Activated CD4-positive, alpha-beta T cell treated with anti-CD3 and anti-CD28 coated beads for 24 hours (primary cell): ENCODE measurements around the gene TMBIM1.
A peak's percentile ranks its signal among the peaks of the same experiment; 100 is the strongest.

Experiments
- DNase-seq, 2 donors: peaks; one replicate each; pipeline ENCODE4 v3.0.0-alpha.2; 2020; ENCODE audit warnings: low read depth in 2 of 2

The TMBIM1 gene, protein sequence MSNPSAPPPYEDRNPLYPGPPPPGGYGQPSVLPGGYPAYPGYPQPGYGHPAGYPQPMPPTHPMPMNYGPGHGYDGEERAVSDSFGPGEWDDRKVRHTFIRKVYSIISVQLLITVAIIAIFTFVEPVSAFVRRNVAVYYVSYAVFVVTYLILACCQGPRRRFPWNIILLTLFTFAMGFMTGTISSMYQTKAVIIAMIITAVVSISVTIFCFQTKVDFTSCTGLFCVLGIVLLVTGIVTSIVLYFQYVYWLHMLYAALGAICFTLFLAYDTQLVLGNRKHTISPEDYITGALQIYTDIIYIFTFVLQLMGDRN

DNA sequence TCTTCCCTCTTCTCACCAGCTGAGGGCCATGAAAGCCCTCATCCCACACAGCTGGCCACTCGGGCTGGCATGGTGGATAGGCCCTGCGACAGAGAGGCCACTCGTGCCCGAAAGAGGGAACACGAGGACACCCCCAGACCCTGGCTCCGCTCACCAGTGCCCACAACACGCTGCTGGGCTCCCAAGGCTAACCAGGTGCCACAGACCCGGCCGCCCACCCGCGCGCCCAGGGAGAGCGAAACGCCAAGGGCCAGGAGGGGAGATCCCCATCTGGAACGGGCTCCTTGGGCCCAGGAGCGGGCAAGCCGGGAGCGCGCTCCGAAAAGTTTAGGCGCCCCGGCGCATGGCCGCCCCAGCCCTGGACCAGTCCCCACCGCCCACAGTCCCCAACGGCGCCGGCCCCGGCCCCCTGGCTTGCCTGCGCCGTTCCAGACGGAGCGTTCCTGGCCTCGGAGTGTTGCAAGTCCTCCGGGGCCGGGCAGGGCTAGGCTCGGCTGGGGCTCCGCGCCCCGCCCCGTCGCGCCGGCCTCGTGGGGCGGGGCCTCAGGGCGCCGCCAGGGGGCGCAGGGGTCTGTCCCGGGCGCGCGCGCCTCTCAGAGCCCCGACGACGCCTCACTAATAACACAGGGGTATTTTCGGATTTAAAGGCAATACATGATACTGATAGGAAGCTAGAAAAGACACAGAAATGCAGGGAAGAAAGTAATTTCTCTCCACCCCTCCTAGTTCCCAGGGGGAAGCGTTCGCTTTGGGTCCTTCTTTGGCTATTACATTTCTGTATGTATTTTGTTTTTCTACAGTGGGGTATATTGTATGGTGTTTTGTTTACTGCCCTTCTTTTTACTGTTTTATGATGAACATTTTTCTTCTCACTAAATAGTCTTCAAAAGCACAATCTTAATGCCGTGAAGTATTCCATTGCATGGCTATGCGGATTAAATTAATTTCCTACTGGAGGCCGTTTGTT, at the start of gene TMBIM1:
TSS of gene TMBIM1 (minus strand) at position 456 of the 967 bp plus-strand sequence. CDS start 10,362 bp downstream, outside the sequence.
- peak; percentile 56 to 68 for DNase-seq

GRCh38 chr2:218341381-218341780, 49.1 kb upstream of the TMBIM1 start:
- DNase-seq, result no peak

GRCh38 chr2:218340656-218341055, 48.4 kb upstream of the TMBIM1 start:
- DNase-seq, result no peak

GRCh38 chr2:218334531-218334930, 42.2 kb upstream of the TMBIM1 start:
- DNase-seq, result no peak

- DNase-seq, result no peak
These were observed 40.8 kb upstream of the TMBIM1 start for GRCh38 chr2:218332920-218333645.

GRCh38 chr2:218332288-218332687, 40.0 kb upstream of the TMBIM1 start:
- no peak for DNase-seq

- no peak for DNase-seq
These were observed 39.4 kb upstream of the TMBIM1 start for GRCh38 chr2:218331745-218332144.

DNA sequence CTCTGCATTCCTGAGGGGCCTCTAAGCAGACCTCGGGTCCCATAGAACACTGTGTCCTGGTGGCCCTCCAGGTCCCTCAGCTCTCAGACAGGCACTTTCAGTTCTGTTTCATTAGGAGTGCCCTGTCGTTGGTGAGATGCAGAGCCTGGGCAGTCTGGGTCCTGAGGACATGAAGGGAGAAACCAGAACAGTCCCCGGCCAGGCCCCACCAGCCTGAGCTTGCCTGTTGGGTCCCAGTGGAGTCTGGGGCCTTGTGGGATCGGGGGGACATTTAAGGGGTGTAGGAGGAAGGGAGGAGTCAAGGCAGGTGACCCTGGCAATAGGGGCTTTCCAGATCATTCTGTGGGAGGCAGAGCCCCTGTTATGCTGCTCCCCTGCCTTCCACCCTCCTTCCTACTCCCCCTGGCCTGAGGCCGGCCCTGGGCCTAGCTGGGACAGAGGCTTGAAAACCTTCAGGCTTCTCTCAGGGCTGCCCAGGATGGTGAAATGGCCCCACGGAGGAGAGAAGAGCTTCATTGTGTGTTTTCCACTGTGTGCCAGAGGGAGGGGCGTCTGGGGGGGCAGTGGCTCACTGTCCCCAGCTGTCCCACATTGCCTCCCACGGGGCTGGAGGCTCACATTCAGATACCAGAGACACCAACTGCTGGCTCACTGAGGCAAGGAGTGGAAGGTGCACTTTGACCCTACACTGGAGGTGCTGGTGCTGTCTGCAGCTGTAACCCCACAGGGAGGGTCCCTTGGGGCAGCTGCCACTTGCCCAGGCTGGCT, 37.7 kb upstream of the TMBIM1 start:
- DNase-seq, result no peak

DNA sequence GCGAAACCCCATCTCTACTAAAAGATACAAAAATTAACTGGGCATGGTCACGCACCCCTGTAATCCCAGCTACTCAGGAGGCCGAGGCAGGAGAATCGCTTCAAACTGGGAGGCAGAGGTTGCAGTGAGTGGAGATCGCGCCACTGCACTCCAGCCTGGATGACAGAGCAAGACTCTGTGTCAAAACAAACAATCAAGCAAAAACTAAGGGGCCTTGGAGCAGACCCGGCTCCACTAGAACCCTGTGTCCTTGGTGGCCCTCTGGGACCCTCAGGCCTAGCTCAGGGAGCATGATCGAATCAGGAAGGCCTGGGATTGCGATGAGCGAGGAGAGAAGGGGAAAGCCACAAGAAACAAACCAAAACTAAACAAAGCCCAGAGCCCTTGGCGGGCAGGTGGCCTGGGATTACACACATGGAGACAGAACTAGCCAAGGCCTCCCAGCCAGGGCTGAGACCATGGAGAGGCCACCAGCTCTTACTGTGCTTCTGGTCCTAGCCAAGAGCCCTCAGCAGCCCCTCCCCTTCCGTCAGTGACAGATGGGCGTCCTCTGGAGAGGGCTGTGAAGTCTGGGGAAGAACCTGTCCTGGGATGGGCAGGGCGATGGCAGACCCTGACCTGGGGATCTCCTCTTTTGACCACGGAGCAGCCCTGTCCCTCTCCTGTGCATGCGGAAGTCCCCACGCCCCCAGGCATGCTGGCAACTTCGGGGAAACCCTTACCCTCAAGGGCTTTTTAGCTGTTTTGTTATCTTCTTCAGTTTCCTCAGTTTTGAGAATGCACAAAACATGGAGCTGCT, 36.9 kb upstream of the TMBIM1 start:
- no peak for DNase-seq

- no peak for DNase-seq
These were observed 36.0 kb upstream of the TMBIM1 start for GRCh38 chr2:218328294-218328693.

GRCh38 chr2:218327451-218328210, 35.3 kb upstream of the TMBIM1 start:
- no peak for DNase-seq

DNA sequence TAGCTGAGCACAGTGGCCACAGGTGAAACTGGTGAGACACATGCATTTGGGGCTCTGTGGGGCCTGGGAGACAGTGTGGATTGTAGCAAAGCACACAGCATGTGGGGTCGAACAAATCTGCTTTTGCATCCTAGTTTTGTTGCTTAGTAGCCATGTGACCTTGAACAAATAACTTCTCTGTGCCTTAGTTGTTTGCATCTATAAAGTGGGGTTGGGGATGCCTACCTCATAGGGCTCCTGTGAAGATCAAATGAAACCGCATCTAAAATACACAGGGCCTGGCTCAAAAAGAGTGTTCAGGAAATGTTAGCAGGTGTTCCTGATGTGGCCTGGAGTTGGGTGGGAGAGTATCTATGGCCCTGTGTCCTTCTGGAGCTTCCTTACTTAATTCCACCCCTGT, 34.0 kb upstream of the TMBIM1 start:
- DNase-seq, result no peak

- DNase-seq, result no peak
These were observed 33.4 kb upstream of the TMBIM1 start for GRCh38 chr2:218325566-218326160.

- no peak for DNase-seq
These were observed 31.5 kb upstream of the TMBIM1 start for GRCh38 chr2:218323526-218324472.

GRCh38 chr2:218322768-218323525, 30.6 kb upstream of the TMBIM1 start:
- peak in 1 of 2 donors; percentile 23 for DNase-seq

DNA sequence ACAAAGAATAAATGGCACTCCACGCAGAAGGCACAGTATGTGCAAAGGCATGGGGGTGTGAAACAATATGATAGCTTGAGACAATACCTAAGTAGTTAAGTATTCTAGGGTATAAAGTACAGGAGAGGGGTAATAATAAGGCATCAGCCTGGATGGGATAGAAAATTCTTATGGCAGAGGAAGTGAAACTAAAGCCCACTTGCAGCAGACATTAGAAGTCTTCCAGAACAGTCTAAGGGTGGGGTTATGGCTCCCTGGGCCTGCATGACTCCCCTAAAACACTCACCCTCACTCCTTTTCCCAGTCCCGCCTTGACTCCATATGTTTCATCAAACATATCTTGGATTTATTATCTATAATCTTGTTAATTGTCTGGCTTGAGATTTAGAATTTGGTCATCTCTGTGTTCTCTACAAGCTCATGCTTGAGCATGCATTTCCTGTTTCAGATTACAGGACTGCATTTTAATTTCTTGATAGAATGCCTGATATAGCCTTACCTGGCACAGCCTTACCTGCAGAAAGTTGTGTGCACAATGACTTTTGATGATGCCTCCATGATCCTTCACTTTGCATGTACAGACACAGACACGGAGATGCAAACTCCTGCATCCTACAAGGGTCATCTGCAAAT, 28.5 kb upstream of the TMBIM1 start:
- DNase-seq, result no peak

- DNase-seq, result no peak
These were observed 27.6 kb upstream of the TMBIM1 start for GRCh38 chr2:218319813-218320365.
